Thyroid gland (tissue), 4 donors: Measurements from ENCODE around the gene AQR.

Experiments
- CTCF ChIP-seq, 6 experiments: fragments of 200-600 bp in 3 of 6; fragments of 450-650 bp in 3 of 6; sonication (generic) in 3 of 6; IDR thresholded peaks; one replicate each; pipeline ENCODE4 v1.5.1; 2016 to 2019; ENCODE audit warnings: antibody characterized with exemption in 6 of 6, mild to moderate bottlenecking in 2 of 6, inconsistent platforms in 1 of 6, moderate library complexity in 1 of 6
- POLR2A ChIP-seq, 2 donors: fragments of 450-650 bp; IDR thresholded peaks; one replicate each; pipeline ENCODE4 v1.6.1; 2017; ENCODE audit warnings: antibody characterized with exemption in 2 of 2, mild to moderate bottlenecking in 2 of 2, moderate library complexity in 1 of 2

DNA sequence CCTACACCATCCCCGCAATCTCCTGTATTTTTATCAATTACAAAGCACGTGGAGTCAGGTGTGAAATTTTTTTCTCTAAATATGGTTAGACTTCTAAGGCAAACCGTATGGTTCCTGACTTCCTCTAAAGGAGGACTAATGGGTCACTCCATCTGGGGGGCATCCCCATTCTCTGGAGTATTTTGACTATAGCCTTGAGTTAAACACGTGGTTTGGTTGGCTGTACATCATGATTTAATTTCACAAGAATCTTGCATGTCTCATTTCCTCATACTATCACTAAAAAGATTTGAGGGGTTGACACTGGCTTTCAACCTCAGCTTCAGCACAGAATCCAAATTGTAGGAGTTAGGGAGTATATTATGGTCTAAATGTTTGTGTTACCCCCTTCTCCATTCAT is 43.8 kb upstream of the AQR start:
- TF ChIP-seq CTCF (IDR thresholded peaks at IDR 0.05) (no peak), POLR2A (IDR thresholded peaks at IDR 0.05) (no peak)
